GM12878 (cell line): ENCODE data around the gene RFT1. TPM values are rescaled to one million over a fixed set of nuclear protein-coding genes. Genes with fewer than 3 reads are reported as not detected.

Experiments
- ATAC-seq: fragments of 200-7000 bp; cut with Tn5 transposase; 3 replicates; pipeline ENCODE4 v1.9.1; 2020; ENCODE audit warnings: mild to moderate bottlenecking, moderate library complexity
- BruUV-seq: library from RNA; stranded (reverse); fragments of 400-500 nt; replicated peaks from 2 replicates; lab custom pipeline; 2021; lab: Mats Ljungman, UMichigan
- CTCF ChIA-PET: fragments of 300-600 bp; sonication (Branson Sonifier 250); formaldehyde crosslinking; extraction: SDS; loops from one replicate; lab custom pipeline; 2021; ENCODE audit warnings: inconsistent platforms; lab: Yijun Ruan, JAX
- POLR2A ChIA-PET: fragments of 350-600 bp; formaldehyde crosslinking; extraction: SDS; loops from one replicate; lab custom pipeline; 2021; ENCODE audit warnings: inconsistent platforms; lab: Charles Lee
- RAD21 ChIA-PET: fragments of 300-600 bp; sonication (Branson Sonifier 250); formaldehyde crosslinking; loops from one replicate; lab custom pipeline; 2023; ENCODE audit warnings: antibody characterized with exemption; ENCODE audit not compliant: unreplicated experiment; lab: Charles Lee
- SMC1A ChIA-PET: fragments of 300-600 bp; sonication (Branson Sonifier 250); formaldehyde crosslinking; loops from one replicate; lab custom pipeline; 2023; ENCODE audit not compliant: unreplicated experiment, uncharacterized antibody; lab: Charles Lee
- DNase-seq: peaks from one replicate; pipeline ENCODE4 v3.0.0-alpha.2; 2011; ENCODE audit warnings: low read depth, low spot score
- FAIRE-seq: peaks from 3 replicates; lab custom pipeline; 2011; peaks lifted over from hg19 to GRCh38; lab: Jason Lieb, UNC
- H2AFZ ChIP-seq: 2 replicates; pipeline ENCODE4 v1.6.0; 2011; ENCODE audit warnings: low read depth, low read length, control low read depth; ENCODE audit not compliant: control insufficient read depth
- H3K27ac ChIP-seq: 2 replicates; pipeline ENCODE4 v1.5.1; 2011; ENCODE audit warnings: control low read depth; ENCODE audit not compliant: control insufficient read depth, insufficient read depth
- H3K27me3 ChIP-seq, 2 experiments: replicated peaks in 1 of 2; 2 replicates each; pipeline versions ENCODE4 v1.6.0 to v1.6.1; 2011; ENCODE audit warnings: low read length in 1 of 2; ENCODE audit not compliant: control insufficient read depth in 2 of 2, insufficient read depth in 2 of 2
- H3K36me3 ChIP-seq, 2 experiments: 2 replicates each; pipeline ENCODE4 v1.5.1; 2011; ENCODE audit warnings: low read length in 1 of 2; ENCODE audit not compliant: control insufficient read depth in 2 of 2, insufficient read depth in 2 of 2
- H3K4me1 ChIP-seq: 2 replicates; pipeline ENCODE4 v1.6.1; 2011; ENCODE audit warnings: mild to moderate bottlenecking, low read length, moderate library complexity, mixed read lengths; ENCODE audit not compliant: control insufficient read depth, insufficient read depth
- H3K4me2 ChIP-seq: 2 replicates; pipeline ENCODE4 v1.6.0; 2011; ENCODE audit warnings: control low read depth; ENCODE audit not compliant: control insufficient read depth, insufficient read depth
- H3K4me3 ChIP-seq: fragments of 200-600 bp; sonication (generic); 2 replicates; pipeline ENCODE4 v1.5.1; 2016
- H3K79me2 ChIP-seq: 2 replicates; pipeline ENCODE4 v1.6.0; 2011; ENCODE audit warnings: low read length; ENCODE audit not compliant: control insufficient read depth, insufficient read depth
- H3K9ac ChIP-seq: 2 replicates; pipeline ENCODE4 v1.8.0; 2011; ENCODE audit warnings: low read length, control low read depth, mixed read lengths; ENCODE audit not compliant: control insufficient read depth, insufficient read depth
- H3K9me3 ChIP-seq: replicated peaks from 3 replicates; pipeline ENCODE4 v1.5.1; 2011; ENCODE audit warnings: mild to moderate bottlenecking, low read length; ENCODE audit not compliant: control insufficient read depth, insufficient read depth
- H4K20me1 ChIP-seq: 2 replicates; pipeline ENCODE4 v1.6.0; 2011; ENCODE audit not compliant: control insufficient read depth, insufficient read depth
- CBX3 ChIP-seq: fragments of 200-600 bp; sonication (generic); IDR thresholded peaks from 2 replicates; pipeline ENCODE4 v1.6.1; 2016; ENCODE audit warnings: low read depth, borderline replicate concordance
- NFYA ChIP-seq: IDR thresholded peaks from 2 replicates; pipeline ENCODE4 v1.6.1; 2011; ENCODE audit warnings: low read depth, mild to moderate bottlenecking, low read length, improper control_type of control experiment, borderline replicate concordance
- PML ChIP-seq: IDR thresholded peaks from 2 replicates; pipeline ENCODE4 v1.6.1; 2012; ENCODE audit warnings: low read length, inconsistent platforms
- POLR2AphosphoS5 ChIP-seq: IDR thresholded peaks from 2 replicates; pipeline ENCODE4 v1.6.1; 2011; ENCODE audit warnings: mild to moderate bottlenecking, low read length, inconsistent platforms
- STAT3 ChIP-seq: IDR thresholded peaks from 2 replicates; pipeline ENCODE4 v1.6.1; 2011; ENCODE audit warnings: low read depth, low read length, improper control_type of control experiment
- SUZ12 ChIP-seq: fragments of 200-600 bp; sonication (generic); IDR thresholded peaks from one replicate; pipeline ENCODE4 v1.6.1; 2018; ENCODE audit warnings: antibody characterized with exemption, mild to moderate bottlenecking; ENCODE audit not compliant: unreplicated experiment
- WGBS: methylation state at CpG from one replicate; pipeline ENCODE4 v1.1.6; 2016; ENCODE audit warnings: low lambda C conversion rate; ENCODE audit not compliant: insufficient replicate concordance, insufficient coverage; ENCODE audit errors: missing lambda C conversion rate; 5-methylcytosine and 5-hydroxymethylcytosine counted together
- in situ Hi-C: fragments of 300-500 bp; cut with MboI; formaldehyde crosslinking; loops from 9 replicates; pipeline ENCODE4 v1.14.3; 2018; ENCODE audit warnings: mixed read lengths
- intact Hi-C: fragments of 100-400 bp; cut with micrococcal nuclease; formaldehyde crosslinking; loops from one replicate; pipeline ENCODE4 v1.14.2; 2022; ENCODE audit not compliant: unreplicated experiment
- polyA plus RNA-seq, 11 experiments: library from polyadenylated mRNA; depleted of rRNA in 4 of 11; unstranded in 6 of 11; stranded (reverse) in 5 of 11; fragments of >200 nt; fragmentation: Nextera tagmentation in 4 of 11; fragmentation: Illumina TruSeq in 1 of 11; extraction: Ambion mirVana in 4 of 11; extraction: Trizol in 1 of 11; gene quantifications; 1 replicate in 1 of 11; 2 replicates in 10 of 11; pipeline versions ENCODE4 v1.2.1 to v1.2.3, GENCODE V29; 2011 to 2016; ENCODE audit warnings: inconsistent platforms in 2 of 11, missing spikeins in 2 of 11, low read depth in 1 of 11
- total RNA-seq, 4 experiments: library from RNA; depleted of rRNA in 3 of 4; stranded (reverse); fragments of >200 nt in 3 of 4; fragmentation: Illumina TruSeq in 1 of 4; extraction: Trizol in 1 of 4; gene quantifications; 2 replicates each; pipeline versions ENCODE4 v1.2.1 to v1.2.3, GENCODE V29; 2013 to 2021
- TF ChIP-seq, protein P1 (sequence below): fragments of 450-650 bp; formaldehyde crosslinking; IDR thresholded peaks from 2 replicates; pipeline ENCODE4 v1.5.0; 2022; ENCODE audit warnings: mild to moderate bottlenecking, missing genetic modification characterization
- TF ChIP-seq, protein P2 (sequence below): IDR thresholded peaks from 2 replicates; pipeline ENCODE4 v1.6.1; 2012; ENCODE audit warnings: low read depth, low read length, improper control_type of control experiment

Gene RFT1
- total and polyA plus RNA-seq, 10 of the 15 experiments (the other 5 are each of a cell fraction or from before 2014, with no cell fraction given): 16.6 to 75.1 (median 34.5) TPM

DNA sequence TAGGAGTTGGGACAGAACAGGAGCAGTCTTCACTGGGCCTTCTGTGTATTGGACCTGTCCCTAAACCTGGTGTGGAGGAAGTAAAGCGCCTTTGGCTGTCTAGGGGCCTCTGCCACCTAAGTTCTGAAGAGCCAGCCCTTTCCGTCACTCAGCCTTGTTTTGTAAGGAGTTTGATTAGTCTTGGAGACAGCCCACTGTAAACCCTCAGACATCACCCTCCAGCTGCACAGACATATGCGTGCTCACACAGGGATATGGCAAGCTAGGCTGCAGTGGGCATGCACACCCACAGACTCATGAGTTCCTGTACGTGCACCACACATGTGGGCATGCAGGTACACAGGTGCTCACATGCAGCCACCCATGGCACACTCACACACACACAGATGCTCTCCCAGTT lies 36.0 kb upstream of the RFT1 start:
- peak overlapping the region; percentile 77 for H3K4me2 ChIP-seq
- TF ChIP-seq, protein P1, sequence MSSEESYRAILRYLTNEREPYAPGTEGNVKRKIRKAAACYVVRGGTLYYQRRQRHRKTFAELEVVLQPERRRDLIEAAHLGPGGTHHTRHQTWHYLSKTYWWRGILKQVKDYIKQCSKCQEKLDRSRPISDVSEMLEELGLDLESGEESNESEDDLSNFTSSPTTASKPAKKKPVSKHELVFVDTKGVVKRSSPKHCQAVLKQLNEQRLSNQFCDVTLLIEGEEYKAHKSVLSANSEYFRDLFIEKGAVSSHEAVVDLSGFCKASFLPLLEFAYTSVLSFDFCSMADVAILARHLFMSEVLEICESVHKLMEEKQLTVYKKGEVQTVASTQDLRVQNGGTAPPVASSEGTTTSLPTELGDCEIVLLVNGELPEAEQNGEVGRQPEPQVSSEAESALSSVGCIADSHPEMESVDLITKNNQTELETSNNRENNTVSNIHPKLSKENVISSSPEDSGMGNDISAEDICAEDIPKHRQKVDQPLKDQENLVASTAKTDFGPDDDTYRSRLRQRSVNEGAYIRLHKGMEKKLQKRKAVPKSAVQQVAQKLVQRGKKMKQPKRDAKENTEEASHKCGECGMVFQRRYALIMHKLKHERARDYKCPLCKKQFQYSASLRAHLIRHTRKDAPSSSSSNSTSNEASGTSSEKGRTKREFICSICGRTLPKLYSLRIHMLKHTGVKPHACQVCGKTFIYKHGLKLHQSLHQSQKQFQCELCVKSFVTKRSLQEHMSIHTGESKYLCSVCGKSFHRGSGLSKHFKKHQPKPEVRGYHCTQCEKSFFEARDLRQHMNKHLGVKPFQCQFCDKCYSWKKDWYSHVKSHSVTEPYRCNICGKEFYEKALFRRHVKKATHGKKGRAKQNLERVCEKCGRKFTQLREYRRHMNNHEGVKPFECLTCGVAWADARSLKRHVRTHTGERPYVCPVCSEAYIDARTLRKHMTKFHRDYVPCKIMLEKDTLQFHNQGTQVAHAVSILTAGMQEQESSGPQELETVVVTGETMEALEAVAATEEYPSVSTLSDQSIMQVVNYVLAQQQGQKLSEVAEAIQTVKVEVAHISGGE: no peak
- TF ChIP-seq, protein P2, sequence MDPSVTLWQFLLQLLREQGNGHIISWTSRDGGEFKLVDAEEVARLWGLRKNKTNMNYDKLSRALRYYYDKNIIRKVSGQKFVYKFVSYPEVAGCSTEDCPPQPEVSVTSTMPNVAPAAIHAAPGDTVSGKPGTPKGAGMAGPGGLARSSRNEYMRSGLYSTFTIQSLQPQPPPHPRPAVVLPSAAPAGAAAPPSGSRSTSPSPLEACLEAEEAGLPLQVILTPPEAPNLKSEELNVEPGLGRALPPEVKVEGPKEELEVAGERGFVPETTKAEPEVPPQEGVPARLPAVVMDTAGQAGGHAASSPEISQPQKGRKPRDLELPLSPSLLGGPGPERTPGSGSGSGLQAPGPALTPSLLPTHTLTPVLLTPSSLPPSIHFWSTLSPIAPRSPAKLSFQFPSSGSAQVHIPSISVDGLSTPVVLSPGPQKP: no peak
- no peak for TF ChIP-seq PML
- TF ChIP-seq CBX3: no peak
- TF ChIP-seq STAT3: no peak
- 0 out of 2 replicates have a peak, but pooled peaks have one; percentile 47 for TF ChIP-seq POLR2AphosphoS5
- TF ChIP-seq NFYA: no peak
- no peak for TF ChIP-seq SUZ12
- H4K20me1 ChIP-seq: peaks cover 17% of the 10 kb centered on the region
- POLR2A ChIA-PET: no interaction called here
- H3K9ac ChIP-seq: no peak overlapping the region; the same call in 1 of the 2 replicates
- H3K27ac ChIP-seq: peak overlapping the region; percentile 81; the same call in 1 of the 2 replicates
- 45% methylated on average over 4 of the region's 4 CpGs for WGBS
- BruUV-seq: no TSS peak
- RAD21 ChIA-PET: interaction anchor here (0.6 kb wide), 1 partner anchor 26 kb away, joined by 3 read pairs; no protein-coding TSS in a partner anchor
- no peaks in the 10 kb centered on the region for H3K27me3 ChIP-seq
- H3K4me3 ChIP-seq: peak overlapping the region; percentile 68
- CTCF ChIA-PET: interaction anchor here (3.8 to 11.6 kb wide), 3 partner anchors 31 to 32 kb away, joined by 32 to 125 read pairs (median 38); no protein-coding TSS in a partner anchor
- peaks cover 13 to 14% of the 10 kb centered on the region in 2 experiments for H3K36me3 ChIP-seq
- FAIRE-seq (no peak), DNase-seq (no peak), ATAC-seq (no peak)
- peaks cover 78% of the 10 kb centered on the region for H3K4me1 ChIP-seq
- H3K79me2 ChIP-seq: peaks cover 100% of the 10 kb centered on the region
- in situ Hi-C loops (no loop called here), intact Hi-C loops (no loop called here)
- H3K9me3 ChIP-seq: no peaks in the 10 kb centered on the region
- H2AFZ ChIP-seq: no peak overlapping the region
- SMC1A ChIA-PET: interaction anchor here (0.5 to 2.1 kb wide), 2 partner anchors 31 to 501 kb away, joined by 3 to 7 read pairs; no protein-coding TSS in a partner anchor
